LNCAP (cell line): Measurements from ENCODE around the gene KIRREL3.

Source experiments
- TF ChIP-seq, protein P1 (sequence below): fragments of 450-650 bp; IDR thresholded peaks from 2 replicates; pipeline ENCODE4 v1.5.1; 2017; ENCODE audit warnings: mild to moderate bottlenecking

Gene KIRREL3

GRCh38 chr11:126930091-126930841 is 70.3 kb downstream of the KIRREL3 start:
- TF ChIP-seq, protein P1, sequence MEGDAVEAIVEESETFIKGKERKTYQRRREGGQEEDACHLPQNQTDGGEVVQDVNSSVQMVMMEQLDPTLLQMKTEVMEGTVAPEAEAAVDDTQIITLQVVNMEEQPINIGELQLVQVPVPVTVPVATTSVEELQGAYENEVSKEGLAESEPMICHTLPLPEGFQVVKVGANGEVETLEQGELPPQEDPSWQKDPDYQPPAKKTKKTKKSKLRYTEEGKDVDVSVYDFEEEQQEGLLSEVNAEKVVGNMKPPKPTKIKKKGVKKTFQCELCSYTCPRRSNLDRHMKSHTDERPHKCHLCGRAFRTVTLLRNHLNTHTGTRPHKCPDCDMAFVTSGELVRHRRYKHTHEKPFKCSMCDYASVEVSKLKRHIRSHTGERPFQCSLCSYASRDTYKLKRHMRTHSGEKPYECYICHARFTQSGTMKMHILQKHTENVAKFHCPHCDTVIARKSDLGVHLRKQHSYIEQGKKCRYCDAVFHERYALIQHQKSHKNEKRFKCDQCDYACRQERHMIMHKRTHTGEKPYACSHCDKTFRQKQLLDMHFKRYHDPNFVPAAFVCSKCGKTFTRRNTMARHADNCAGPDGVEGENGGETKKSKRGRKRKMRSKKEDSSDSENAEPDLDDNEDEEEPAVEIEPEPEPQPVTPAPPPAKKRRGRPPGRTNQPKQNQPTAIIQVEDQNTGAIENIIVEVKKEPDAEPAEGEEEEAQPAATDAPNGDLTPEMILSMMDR = no peak

- TF ChIP-seq, protein P1 = no peak
These were observed 71.2 kb downstream of the KIRREL3 start for GRCh38 chr11:126929179-126930061.

GRCh38 chr11:126927623-126928022 is 72.9 kb downstream of the KIRREL3 start:
- TF ChIP-seq, protein P1 = no peak

DNA sequence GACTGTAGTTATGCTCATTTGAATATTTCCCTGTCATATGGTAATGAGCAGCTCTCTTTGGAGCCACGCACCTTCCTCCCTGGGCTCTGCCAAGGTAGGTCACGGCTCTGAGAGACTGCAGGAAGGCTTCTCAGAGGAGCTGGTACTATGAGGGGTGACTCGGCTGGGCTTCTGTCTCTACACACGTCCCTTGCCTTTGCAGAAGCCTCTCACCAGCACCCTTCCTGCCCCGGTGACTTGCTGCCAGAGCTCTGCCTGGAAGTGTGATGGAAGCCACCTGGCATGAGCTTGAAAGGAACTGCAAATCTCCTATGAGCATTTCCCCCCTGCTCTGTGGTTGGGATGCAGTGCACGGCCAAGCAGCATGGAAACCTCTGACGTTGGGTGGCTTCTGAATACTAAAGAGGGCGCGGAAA is 74.2 kb downstream of the KIRREL3 start:
- TF ChIP-seq, protein P1 = no peak

GRCh38 chr11:126925321-126926093 is 75.1 kb downstream of the KIRREL3 start:
- TF ChIP-seq, protein P1 = no peak

DNA sequence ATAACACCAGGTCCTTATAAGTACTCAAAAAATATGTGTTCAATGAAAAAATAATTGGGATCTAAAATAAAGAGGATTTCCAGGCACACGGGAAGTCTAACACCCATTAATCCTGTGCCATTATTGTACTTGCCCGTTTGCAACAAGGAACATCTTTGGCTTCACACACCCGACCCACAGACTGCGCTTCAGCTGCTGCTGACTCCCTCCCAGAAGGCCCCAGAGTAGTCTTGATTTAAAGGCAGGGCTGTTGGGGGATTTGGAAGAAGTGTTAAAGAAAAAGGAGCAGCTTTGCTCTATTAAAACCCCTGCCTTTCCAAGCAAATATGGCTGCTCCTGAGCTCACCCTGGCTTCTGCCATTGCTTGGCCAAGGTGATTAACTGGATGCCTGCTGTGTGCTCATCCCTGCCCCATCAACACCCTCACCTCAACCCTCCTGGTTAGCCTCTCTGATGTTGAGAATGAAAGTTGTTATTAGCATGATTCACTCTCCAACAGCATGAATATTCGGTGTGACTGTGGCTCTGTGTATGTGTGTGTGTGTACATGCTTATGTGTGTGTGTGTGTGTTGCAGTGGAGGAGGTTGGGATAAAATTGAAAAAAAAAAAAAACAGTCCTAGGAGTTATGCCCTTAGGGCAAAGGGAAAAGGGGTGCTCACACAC is 76.1 kb downstream of the KIRREL3 start:
- TF ChIP-seq, protein P1 = no peak

GRCh38 chr11:126920833-126921232 is 79.7 kb downstream of the KIRREL3 start:
- TF ChIP-seq, protein P1 = no peak
